Thyroid gland (tissue), 4 donors: ENCODE results near the gene NIPAL3.

Experiments
- CTCF ChIP-seq, 6 experiments: fragments of 200-600 bp in 3 of 6; fragments of 450-650 bp in 3 of 6; sonication (generic) in 3 of 6; IDR thresholded peaks; one replicate each; pipeline ENCODE4 v1.5.1; 2016 to 2019; ENCODE audit warnings: antibody characterized with exemption in 6 of 6, mild to moderate bottlenecking in 2 of 6, inconsistent platforms in 1 of 6, moderate library complexity in 1 of 6
- POLR2A ChIP-seq, 2 donors: fragments of 450-650 bp; IDR thresholded peaks; one replicate each; pipeline ENCODE4 v1.6.1; 2017; ENCODE audit warnings: antibody characterized with exemption in 2 of 2, mild to moderate bottlenecking in 2 of 2, moderate library complexity in 1 of 2

- no peak for TF ChIP-seq POLR2A (IDR thresholded peaks at IDR 0.05)
- TF ChIP-seq CTCF (IDR thresholded peaks at IDR 0.05): no peak
Observed at GRCh38 chr1:24389231-24389678, 26.3 kb upstream of the NIPAL3 start.
